Measurements from ENCODE around the gene ITGA6.

Gene ITGA6

DNA sequence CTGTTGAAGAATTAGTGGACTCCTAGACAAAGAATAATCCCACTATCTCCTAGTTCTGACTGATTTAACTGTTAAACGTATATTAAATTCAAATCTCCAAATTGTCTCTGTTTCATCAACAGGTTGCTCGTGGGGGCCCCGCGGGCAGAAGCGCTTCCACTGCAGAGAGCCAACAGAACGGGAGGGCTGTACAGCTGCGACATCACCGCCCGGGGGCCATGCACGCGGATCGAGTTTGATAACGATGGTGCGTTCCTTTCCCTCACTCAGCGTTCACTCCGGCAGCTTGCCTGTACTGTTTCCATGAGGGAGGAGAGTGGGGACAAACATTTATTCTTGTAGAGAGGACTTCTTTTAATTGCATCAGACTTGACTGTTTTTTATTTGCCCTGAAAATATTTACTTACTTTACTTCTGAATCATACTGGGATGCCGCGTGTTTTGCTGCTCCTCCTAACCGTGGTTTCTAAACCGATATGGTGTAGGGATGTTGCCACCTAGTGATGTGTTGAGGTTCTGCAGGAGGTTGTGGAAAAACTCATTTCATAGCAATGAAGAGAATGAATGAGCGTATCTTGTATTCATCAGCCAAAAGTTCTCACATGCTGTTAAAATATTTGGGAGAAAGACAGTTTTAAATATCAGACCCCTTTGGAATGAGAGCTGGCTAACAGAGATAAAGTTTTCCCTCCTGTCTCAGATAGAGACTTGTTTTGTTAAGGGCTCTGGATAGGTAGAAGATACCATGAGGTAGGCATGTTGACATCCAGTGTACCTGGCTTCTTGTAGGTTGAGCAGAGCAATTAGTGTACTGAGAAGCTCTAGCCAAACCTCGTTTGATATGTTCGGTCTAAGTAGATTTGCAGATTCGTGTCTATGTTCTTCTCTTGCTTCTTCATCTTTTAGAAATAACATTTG, 38.3 kb downstream of the ITGA6 start:
- peak; percentile 65 for DNase-seq (ENCODE audit: low read depth)

DNA sequence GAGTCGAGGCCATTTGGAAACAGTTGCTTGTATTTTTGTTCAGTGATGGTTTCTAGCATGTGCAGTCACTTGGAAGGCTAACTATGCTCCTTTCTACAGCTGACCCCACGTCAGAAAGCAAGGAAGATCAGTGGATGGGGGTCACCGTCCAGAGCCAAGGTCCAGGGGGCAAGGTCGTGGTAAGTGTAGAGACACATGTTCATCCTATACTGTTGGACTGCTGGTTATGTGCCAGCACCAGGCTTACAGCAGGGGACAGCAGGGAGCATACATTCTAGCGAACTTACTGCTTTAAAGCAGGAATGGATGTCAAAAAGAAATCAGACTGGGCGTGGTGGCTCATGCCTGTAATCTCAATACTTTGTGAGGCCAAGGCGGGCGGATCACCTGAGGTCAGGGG, 40.0 kb downstream of the ITGA6 start:
- no peak for DNase-seq (ENCODE audit: low read depth)

- no peak for DNase-seq (ENCODE audit: low read depth)
These were observed 43.9 kb downstream of the ITGA6 start for GRCh38 chr2:172470958-172471922.

GRCh38 chr2:172472446-172473033, 45.2 kb downstream of the ITGA6 start:
- no peak for DNase-seq (ENCODE audit: low read depth)

GRCh38 chr2:172473167-172473566, 45.8 kb downstream of the ITGA6 start:
- no peak for DNase-seq (ENCODE audit: low read depth)

DNA sequence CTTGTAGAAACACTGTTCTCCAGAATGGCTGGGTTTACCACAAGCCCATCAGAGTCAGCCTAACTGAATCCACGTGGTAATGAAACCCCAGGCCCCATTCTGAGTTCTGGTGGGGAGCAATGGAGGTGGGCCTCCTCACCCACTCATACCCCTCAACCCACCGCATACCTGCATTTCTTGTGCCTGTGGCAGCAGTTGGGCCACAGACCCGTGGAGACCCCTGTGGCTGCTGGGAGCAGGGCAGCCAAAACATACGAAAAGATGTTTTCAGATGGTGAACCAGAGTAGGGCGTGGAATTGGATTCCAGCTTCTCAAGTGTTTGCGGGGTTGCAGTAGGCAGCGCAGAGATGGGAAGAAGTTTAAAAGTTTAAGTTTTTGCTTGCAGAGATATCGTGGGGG, 51.0 kb downstream of the ITGA6 start:
- no peak for DNase-seq (ENCODE audit: low read depth)

- no peak for DNase-seq (ENCODE audit: low read depth)
These were observed 53.2 kb downstream of the ITGA6 start for GRCh38 chr2:172480301-172481218.

- no peak for DNase-seq (ENCODE audit: low read depth)
These were observed 54.3 kb downstream of the ITGA6 start for GRCh38 chr2:172481507-172482262.

- DNase-seq (ENCODE audit: low read depth) = no peak
These were observed 56.9 kb downstream of the ITGA6 start for GRCh38 chr2:172484253-172484652.

DNA sequence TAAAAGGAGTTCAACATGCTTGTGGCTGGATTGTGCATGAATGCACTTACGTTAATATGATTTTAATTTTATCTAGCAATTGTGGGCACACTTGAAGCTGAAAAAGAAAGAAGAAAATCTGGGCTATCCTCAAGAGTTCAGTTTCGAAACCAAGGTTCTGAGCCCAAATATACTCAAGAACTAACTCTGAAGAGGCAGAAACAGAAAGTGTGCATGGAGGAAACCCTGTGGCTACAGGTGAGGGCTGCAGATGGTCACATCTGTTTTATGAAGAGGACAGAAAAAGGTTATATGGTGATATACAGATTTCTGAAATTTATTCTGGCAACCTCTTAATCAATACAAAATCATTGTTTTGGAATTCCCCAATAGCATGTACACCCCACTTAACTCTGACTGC, 57.3 kb downstream of the ITGA6 start:
- DNase-seq (ENCODE audit: low read depth) = no peak

- no peak for DNase-seq (ENCODE audit: low read depth)
These were observed 61.2 kb downstream of the ITGA6 start for GRCh38 chr2:172488556-172488955.

DNA sequence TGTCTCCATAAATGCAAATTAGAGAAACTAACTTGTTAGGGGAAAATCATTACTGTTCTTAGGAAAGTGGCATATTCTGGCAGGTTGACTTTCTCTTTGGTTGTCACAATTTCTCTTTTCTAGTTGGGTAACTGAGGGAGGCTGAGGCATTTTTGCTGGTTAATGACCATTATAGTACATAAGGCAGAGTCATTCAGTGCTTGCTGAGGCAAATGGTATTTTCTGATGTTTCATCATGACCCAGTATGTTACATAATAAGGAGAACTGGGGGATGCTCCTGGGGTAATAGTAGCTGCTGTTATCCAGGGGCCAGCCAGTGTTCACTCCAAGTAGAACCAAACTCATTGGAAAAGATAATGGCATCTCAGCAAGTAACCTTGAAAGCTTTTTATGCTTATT, 62.3 kb downstream of the ITGA6 start:
- no peak for DNase-seq (ENCODE audit: low read depth)

- DNase-seq (ENCODE audit: low read depth) = no peak
These were observed 68.8 kb downstream of the ITGA6 start for GRCh38 chr2:172496160-172496608.

- no peak for DNase-seq (ENCODE audit: low read depth)
These were observed 79.8 kb downstream of the ITGA6 start for GRCh38 chr2:172507199-172507598.

GRCh38 chr2:172510088-172510487, 82.7 kb downstream of the ITGA6 start:
- DNase-seq (ENCODE audit: low read depth) = no peak

DNA sequence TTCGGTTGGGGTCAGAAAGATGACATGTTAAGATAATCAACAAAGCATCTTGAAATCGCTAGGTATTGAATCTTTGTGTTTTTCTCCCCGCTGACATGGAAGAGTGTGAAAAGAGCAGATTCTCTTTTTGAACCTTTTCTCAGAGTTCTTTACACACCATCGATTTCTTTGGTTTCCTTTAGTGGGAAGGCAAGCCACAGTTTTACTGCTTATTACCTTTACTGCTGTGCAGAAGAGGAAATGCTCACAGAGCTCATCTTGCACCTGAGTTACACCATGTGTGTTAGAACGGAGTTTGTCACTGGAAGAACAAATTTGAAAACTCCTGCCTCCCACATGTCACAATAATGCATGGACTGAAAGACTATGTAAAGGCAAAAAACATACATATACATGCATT, 83.2 kb downstream of the ITGA6 start:
- DNase-seq (ENCODE audit: low read depth) = no peak

GRCh38 chr2:172512810-172513523, 85.6 kb downstream of the ITGA6 start:
- no peak for DNase-seq (ENCODE audit: low read depth)

DNA sequence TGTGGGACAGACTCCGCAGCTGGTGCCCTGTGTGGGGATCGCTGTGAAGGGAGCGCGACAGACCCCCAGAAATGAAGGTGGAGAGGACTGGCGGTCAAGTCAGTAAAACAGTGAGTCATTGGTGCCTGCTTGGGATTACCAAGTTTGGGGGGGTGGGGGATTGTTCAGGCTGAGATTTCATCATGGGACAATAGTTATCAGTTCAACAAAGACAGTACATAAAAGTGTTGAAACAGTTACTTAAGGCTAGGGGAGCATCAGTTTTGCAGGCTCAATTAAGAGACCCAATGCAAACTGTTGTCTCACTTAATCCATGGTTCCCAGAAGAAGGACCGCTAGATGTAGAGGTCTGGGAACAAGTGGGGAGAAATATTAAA, 86.1 kb downstream of the ITGA6 start:
- no peak for DNase-seq (ENCODE audit: low read depth)

- DNase-seq (ENCODE audit: low read depth) = no peak
These were observed 86.7 kb downstream of the ITGA6 start for GRCh38 chr2:172513935-172514586.

Measured in non-pigmented ciliary epithelial cell (primary cell).